ENCODE data around the gene GPR39.

Gene GPR39

GRCh38 chr2:132422736-132423135 is 6.1 kb downstream of the GPR39 start:
- H3K4me1 ChIP-seq (ENCODE audit: control insufficient read depth in 1 of 2, insufficient read depth in 2 of 2, low read length in 2 of 2), result peaks cover 13 to 15% of the 10 kb centered on the region in 2 donors
- H3K9ac ChIP-seq (ENCODE audit: low read depth in 1 of 2, low read length in 2 of 2), result no peak overlapping the region
- no peaks in the 10 kb centered on the region for H3K36me3 ChIP-seq (ENCODE audit: control insufficient read depth in 1 of 2, insufficient read depth in 2 of 2, low read length in 2 of 2)
- no peaks in the 10 kb centered on the region for H3K27me3 ChIP-seq (ENCODE audit: control insufficient read depth in 1 of 2, insufficient read depth in 2 of 2, low read length in 2 of 2)
- H3K9me3 ChIP-seq (ENCODE audit: control insufficient read depth in 1 of 2, low read length in 2 of 2), result no peaks in the 10 kb centered on the region
- H3K27ac ChIP-seq (ENCODE audit: low read depth, low read length), result no peak overlapping the region
- no peak overlapping the region for H3K4me3 ChIP-seq (ENCODE audit: low read depth in 1 of 2, low read length in 2 of 2)

- Histone ChIP-seq H3K9me3 (ENCODE audit: control insufficient read depth in 1 of 2, low read length in 2 of 2) (no peaks in the 10 kb centered on the region), H3K4me3 (ENCODE audit: low read depth in 1 of 2, low read length in 2 of 2) (no peak overlapping the region), H3K27ac (ENCODE audit: low read depth, low read length) (no peak overlapping the region), H3K36me3 (ENCODE audit: control insufficient read depth in 1 of 2, insufficient read depth in 2 of 2, low read length in 2 of 2) (no peaks in the 10 kb centered on the region), H3K27me3 (ENCODE audit: control insufficient read depth in 1 of 2, insufficient read depth in 2 of 2, low read length in 2 of 2) (no peaks in the 10 kb centered on the region), H3K4me1 (ENCODE audit: control insufficient read depth in 1 of 2, insufficient read depth in 2 of 2, low read length in 2 of 2) (peaks cover 4 to 15% of the 10 kb centered on the region in 2 donors), H3K9ac (ENCODE audit: low read depth in 1 of 2, low read length in 2 of 2) (no peak overlapping the region)
These were observed 8.0 kb downstream of the GPR39 start for GRCh38 chr2:132424526-132425121.

- Histone ChIP-seq H3K27me3 (ENCODE audit: control insufficient read depth in 1 of 2, insufficient read depth in 2 of 2, low read length in 2 of 2) (no peaks in the 10 kb centered on the region), H3K9ac (ENCODE audit: low read depth in 1 of 2, low read length in 2 of 2) (no peak overlapping the region), H3K27ac (ENCODE audit: low read depth, low read length) (no peak overlapping the region), H3K9me3 (ENCODE audit: control insufficient read depth in 1 of 2, low read length in 2 of 2) (no peaks in the 10 kb centered on the region), H3K4me1 (ENCODE audit: control insufficient read depth in 1 of 2, insufficient read depth in 2 of 2, low read length in 2 of 2) (peaks cover 4 to 15% of the 10 kb centered on the region in 2 donors), H3K36me3 (ENCODE audit: control insufficient read depth in 1 of 2, insufficient read depth in 2 of 2, low read length in 2 of 2) (no peaks in the 10 kb centered on the region), H3K4me3 (ENCODE audit: low read depth in 1 of 2, low read length in 2 of 2) (no peak overlapping the region)
These were observed 9.4 kb downstream of the GPR39 start for GRCh38 chr2:132426033-132426432.

GRCh38 chr2:132426656-132427055 is 10.1 kb downstream of the GPR39 start:
- H3K4me3 ChIP-seq (ENCODE audit: low read depth in 1 of 2, low read length in 2 of 2), result no peak overlapping the region
- no peaks in the 10 kb centered on the region for H3K36me3 ChIP-seq (ENCODE audit: control insufficient read depth in 1 of 2, insufficient read depth in 2 of 2, low read length in 2 of 2)
- no peak overlapping the region for H3K9ac ChIP-seq (ENCODE audit: low read depth in 1 of 2, low read length in 2 of 2)
- H3K27me3 ChIP-seq (ENCODE audit: control insufficient read depth in 1 of 2, insufficient read depth in 2 of 2, low read length in 2 of 2), result no peaks in the 10 kb centered on the region
- peaks cover 4 to 15% of the 10 kb centered on the region in 2 donors for H3K4me1 ChIP-seq (ENCODE audit: control insufficient read depth in 1 of 2, insufficient read depth in 2 of 2, low read length in 2 of 2)
- H3K9me3 ChIP-seq (ENCODE audit: control insufficient read depth in 1 of 2, low read length in 2 of 2), result no peaks in the 10 kb centered on the region
- H3K27ac ChIP-seq (ENCODE audit: low read depth, low read length), result no peak overlapping the region

GRCh38 chr2:132429351-132429750 is 12.7 kb downstream of the GPR39 start:
- H3K9ac ChIP-seq (ENCODE audit: low read depth in 1 of 2, low read length in 2 of 2), result no peak overlapping the region
- peaks cover 6 to 7% of the 10 kb centered on the region in 2 donors for H3K9me3 ChIP-seq (ENCODE audit: control insufficient read depth in 1 of 2, low read length in 2 of 2)

GRCh38 chr2:132429941-132430573 is 13.5 kb downstream of the GPR39 start:
- Histone ChIP-seq H3K36me3 (ENCODE audit: control insufficient read depth in 1 of 2, insufficient read depth in 2 of 2, low read length in 2 of 2) (peaks cover 5 to 6% of the 10 kb centered on the region in 2 donors), H3K9me3 (ENCODE audit: control insufficient read depth in 1 of 2, low read length in 2 of 2) (peaks cover 6 to 7% of the 10 kb centered on the region in 2 donors), H3K9ac (ENCODE audit: low read depth in 1 of 2, low read length in 2 of 2) (no peak overlapping the region), H3K27ac (ENCODE audit: low read depth, low read length) (no peak overlapping the region), H3K27me3 (ENCODE audit: control insufficient read depth in 1 of 2, insufficient read depth in 2 of 2, low read length in 2 of 2) (no peaks in the 10 kb centered on the region), H3K4me3 (ENCODE audit: low read depth in 1 of 2, low read length in 2 of 2) (no peak overlapping the region), H3K4me1 (ENCODE audit: control insufficient read depth in 1 of 2, insufficient read depth in 2 of 2, low read length in 2 of 2) (peaks cover 0 to 2% of the 10 kb centered on the region in 2 donors)

More at GRCh38 chr2:132429351-132429750, 12.7 kb downstream of the GPR39 start:
- Histone ChIP-seq H3K4me3 (ENCODE audit: low read depth in 1 of 2, low read length in 2 of 2) (no peak overlapping the region), H3K27me3 (ENCODE audit: control insufficient read depth in 1 of 2, insufficient read depth in 2 of 2, low read length in 2 of 2) (no peaks in the 10 kb centered on the region), H3K4me1 (ENCODE audit: control insufficient read depth in 1 of 2, insufficient read depth in 2 of 2, low read length in 2 of 2) (peaks cover 2 to 9% of the 10 kb centered on the region in 2 donors), H3K36me3 (ENCODE audit: control insufficient read depth in 1 of 2, insufficient read depth in 2 of 2, low read length in 2 of 2) (peaks cover 5 to 6% of the 10 kb centered on the region in 2 donors), H3K27ac (ENCODE audit: low read depth, low read length) (no peak overlapping the region)

GRCh38 chr2:132430895-132431294 is 14.3 kb downstream of the GPR39 start:
- Histone ChIP-seq H3K9me3 (ENCODE audit: control insufficient read depth in 1 of 2, low read length in 2 of 2) (peaks cover 6 to 7% of the 10 kb centered on the region in 2 donors), H3K4me1 (ENCODE audit: control insufficient read depth in 1 of 2, insufficient read depth in 2 of 2, low read length in 2 of 2) (peaks cover 0 to 6% of the 10 kb centered on the region in 2 donors), H3K4me3 (ENCODE audit: low read depth in 1 of 2, low read length in 2 of 2) (no peak overlapping the region), H3K9ac (ENCODE audit: low read depth in 1 of 2, low read length in 2 of 2) (no peak overlapping the region), H3K27ac (ENCODE audit: low read depth, low read length) (no peak overlapping the region), H3K27me3 (ENCODE audit: control insufficient read depth in 1 of 2, insufficient read depth in 2 of 2, low read length in 2 of 2) (no peaks in the 10 kb centered on the region), H3K36me3 (ENCODE audit: control insufficient read depth in 1 of 2, insufficient read depth in 2 of 2, low read length in 2 of 2) (peaks cover 5 to 6% of the 10 kb centered on the region in 2 donors)

GRCh38 chr2:132437852-132438669 is 21.5 kb downstream of the GPR39 start:
- Histone ChIP-seq H3K9me3 (ENCODE audit: control insufficient read depth in 1 of 2, low read length in 2 of 2) (no peaks in the 10 kb centered on the region), H3K36me3 (ENCODE audit: control insufficient read depth in 1 of 2, insufficient read depth in 2 of 2, low read length in 2 of 2) (no peaks in the 10 kb centered on the region), H3K4me1 (ENCODE audit: control insufficient read depth in 1 of 2, insufficient read depth in 2 of 2, low read length in 2 of 2) (peaks cover 0 to 6% of the 10 kb centered on the region in 2 donors), H3K27ac (ENCODE audit: low read depth, low read length) (no peak overlapping the region), H3K4me3 (ENCODE audit: low read depth in 1 of 2, low read length in 2 of 2) (no peak overlapping the region), H3K9ac (ENCODE audit: low read depth in 1 of 2, low read length in 2 of 2) (no peak overlapping the region), H3K27me3 (ENCODE audit: control insufficient read depth in 1 of 2, insufficient read depth in 2 of 2, low read length in 2 of 2) (no peaks in the 10 kb centered on the region)

- no peaks in the 10 kb centered on the region for H3K27me3 ChIP-seq (ENCODE audit: control insufficient read depth in 1 of 2, insufficient read depth in 2 of 2, low read length in 2 of 2)
- no peak overlapping the region for H3K4me3 ChIP-seq (ENCODE audit: low read depth in 1 of 2, low read length in 2 of 2)
- H3K4me1 ChIP-seq (ENCODE audit: control insufficient read depth in 1 of 2, insufficient read depth in 2 of 2, low read length in 2 of 2), result peaks cover 0 to 6% of the 10 kb centered on the region in 2 donors
- H3K9ac ChIP-seq (ENCODE audit: low read depth in 1 of 2, low read length in 2 of 2), result no peak overlapping the region
- H3K9me3 ChIP-seq (ENCODE audit: control insufficient read depth in 1 of 2, low read length in 2 of 2), result no peaks in the 10 kb centered on the region
- H3K36me3 ChIP-seq (ENCODE audit: control insufficient read depth in 1 of 2, insufficient read depth in 2 of 2, low read length in 2 of 2), result no peaks in the 10 kb centered on the region
- H3K27ac ChIP-seq (ENCODE audit: low read depth, low read length), result no peak overlapping the region
These were observed 22.1 kb downstream of the GPR39 start for GRCh38 chr2:132438691-132439090.

Data from duodenal mucosa (tissue), 2 donors.